ENCODE results near the gene NBPF8. TPM values are rescaled to one million over a fixed set of nuclear protein-coding genes. Genes with fewer than 3 reads are reported as not detected.
"Not testable (repeated sequence)": the region's sequence is repeated elsewhere in the genome, so short reads cannot be mapped to it uniquely, and the experiment has no call there.

Gene NBPF8
- 1 to 10 TPM; 5.2 to 9.4 TPM for polyA plus RNA-seq

GRCh38 chr1:120414911-120415480, at the start of gene NBPF8:
Gene NBPF8 (plus strand): TSS chr1:120415035. CDS start chr1:120436523, 21,488 bp downstream.
- WGBS, 2 donors, result 0% methylated on average over 16 to 50 of the region's 64 CpGs
- H3K4me3 ChIP-seq (ENCODE audit: low read depth in 1 of 2, low read length in 2 of 2), result peak within 1 kb of the TSS; percentile 44 to 57
- H3K27me3 ChIP-seq (ENCODE audit: control insufficient read depth in 1 of 2, insufficient read depth in 2 of 2, low read length in 2 of 2); H3K36me3 ChIP-seq (ENCODE audit: control insufficient read depth in 2 of 2, insufficient read depth in 2 of 2, low read length in 1 of 2); H3K4me1 ChIP-seq (ENCODE audit: control insufficient read depth in 2 of 2, insufficient read depth in 2 of 2, low read length in 1 of 2); H3K9me3 ChIP-seq (ENCODE audit: control insufficient read depth in 2 of 2, insufficient read depth in 1 of 2, low read depth in 1 of 2, low read length in 1 of 2): not testable (repeated sequence)
- H3K27ac ChIP-seq (ENCODE audit: low read depth in 2 of 2, low read length in 1 of 2), result peak within 1 kb of the TSS in 1 of 2 donors; percentile 31

GRCh38 chr1:120367709-120368108, 47.1 kb upstream of the NBPF8 start:
- H3K27me3 ChIP-seq (ENCODE audit: control insufficient read depth in 1 of 2, insufficient read depth in 2 of 2, low read length in 2 of 2); H3K4me1 ChIP-seq (ENCODE audit: control insufficient read depth in 2 of 2, insufficient read depth in 2 of 2, low read length in 1 of 2); H3K27ac ChIP-seq (ENCODE audit: low read depth in 2 of 2, low read length in 1 of 2); H3K4me3 ChIP-seq (ENCODE audit: low read depth in 1 of 2, low read length in 2 of 2); H3K9me3 ChIP-seq (ENCODE audit: control insufficient read depth in 2 of 2, insufficient read depth in 1 of 2, low read depth in 1 of 2, low read length in 1 of 2); H3K36me3 ChIP-seq (ENCODE audit: control insufficient read depth in 2 of 2, insufficient read depth in 2 of 2, low read length in 1 of 2): not testable (repeated sequence)
- WGBS, 2 donors, result 85 to 96% methylated on average over 5 to 6 of the region's 6 CpGs

- H3K4me1 ChIP-seq (ENCODE audit: control insufficient read depth in 2 of 2, insufficient read depth in 2 of 2, low read length in 1 of 2); H3K36me3 ChIP-seq (ENCODE audit: control insufficient read depth in 2 of 2, insufficient read depth in 2 of 2, low read length in 1 of 2); H3K9me3 ChIP-seq (ENCODE audit: control insufficient read depth in 2 of 2, insufficient read depth in 1 of 2, low read depth in 1 of 2, low read length in 1 of 2); H3K27me3 ChIP-seq (ENCODE audit: control insufficient read depth in 1 of 2, insufficient read depth in 2 of 2, low read length in 2 of 2); H3K27ac ChIP-seq (ENCODE audit: low read depth in 2 of 2, low read length in 1 of 2); H3K4me3 ChIP-seq (ENCODE audit: low read depth in 1 of 2, low read length in 2 of 2): not testable (repeated sequence)
- 67 to 75% methylated on average over 4 to 5 of the region's 5 CpGs for WGBS, 2 donors
Measured at GRCh38 chr1:120386651-120387050, 28.2 kb upstream of the NBPF8 start.

DNA sequence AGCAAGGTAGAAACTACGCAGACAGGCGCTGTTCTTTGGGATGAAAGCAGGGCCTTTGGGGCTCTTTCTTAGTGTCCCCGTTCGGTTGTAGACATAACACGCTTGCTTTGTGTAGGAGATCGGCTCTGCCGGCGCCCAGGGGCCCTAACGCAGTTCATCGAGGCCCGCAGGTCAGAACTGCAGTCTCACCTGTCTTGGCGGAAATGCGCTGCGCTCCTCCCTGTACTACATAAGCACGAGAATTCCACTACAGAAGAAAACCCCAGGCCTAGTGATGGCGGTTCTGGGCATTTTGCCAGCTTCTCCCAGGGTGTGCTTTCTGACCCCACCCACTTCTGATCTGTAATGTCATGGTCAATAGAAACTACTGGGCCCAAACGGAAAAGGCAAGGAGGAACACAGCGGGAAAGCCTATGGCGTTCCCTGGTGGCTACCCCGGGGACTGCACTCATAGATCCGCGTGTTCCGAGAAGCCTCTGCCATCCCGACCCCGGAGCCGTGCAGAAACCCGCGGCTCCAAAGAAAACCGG, 26.2 kb upstream of the NBPF8 start:
- H3K4me3 ChIP-seq (ENCODE audit: low read depth in 1 of 2, low read length in 2 of 2); H3K4me1 ChIP-seq (ENCODE audit: control insufficient read depth in 2 of 2, insufficient read depth in 2 of 2, low read length in 1 of 2); H3K27ac ChIP-seq (ENCODE audit: low read depth in 2 of 2, low read length in 1 of 2); H3K36me3 ChIP-seq (ENCODE audit: control insufficient read depth in 2 of 2, insufficient read depth in 2 of 2, low read length in 1 of 2); H3K9me3 ChIP-seq (ENCODE audit: control insufficient read depth in 2 of 2, insufficient read depth in 1 of 2, low read depth in 1 of 2, low read length in 1 of 2); H3K27me3 ChIP-seq (ENCODE audit: control insufficient read depth in 1 of 2, insufficient read depth in 2 of 2, low read length in 2 of 2): not testable (repeated sequence)
- WGBS, 2 donors, result 12 to 20% methylated on average over 11 to 17 of the region's 29 CpGs

DNA sequence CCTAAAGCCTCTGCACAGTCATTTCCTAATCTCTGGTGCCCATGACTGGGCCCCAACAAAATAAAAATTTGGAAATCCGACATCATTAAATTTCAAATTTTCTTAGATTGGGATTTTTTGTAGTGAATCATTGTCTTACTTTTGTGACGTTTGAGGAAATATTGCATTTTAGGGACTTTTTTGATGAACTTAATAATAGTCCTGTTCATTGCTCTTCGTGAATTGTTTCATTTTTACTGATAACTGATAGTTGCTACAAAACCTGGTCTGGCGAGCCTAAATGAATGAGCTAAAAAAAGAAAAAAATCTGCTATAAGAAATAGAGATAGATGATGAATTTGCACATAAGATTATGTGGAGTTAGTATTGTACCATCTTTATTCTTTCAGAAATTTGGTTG, 23.5 kb upstream of the NBPF8 start:
- 75 to 83% methylated on average over 4 of the region's 4 CpGs for WGBS, 2 donors

DNA sequence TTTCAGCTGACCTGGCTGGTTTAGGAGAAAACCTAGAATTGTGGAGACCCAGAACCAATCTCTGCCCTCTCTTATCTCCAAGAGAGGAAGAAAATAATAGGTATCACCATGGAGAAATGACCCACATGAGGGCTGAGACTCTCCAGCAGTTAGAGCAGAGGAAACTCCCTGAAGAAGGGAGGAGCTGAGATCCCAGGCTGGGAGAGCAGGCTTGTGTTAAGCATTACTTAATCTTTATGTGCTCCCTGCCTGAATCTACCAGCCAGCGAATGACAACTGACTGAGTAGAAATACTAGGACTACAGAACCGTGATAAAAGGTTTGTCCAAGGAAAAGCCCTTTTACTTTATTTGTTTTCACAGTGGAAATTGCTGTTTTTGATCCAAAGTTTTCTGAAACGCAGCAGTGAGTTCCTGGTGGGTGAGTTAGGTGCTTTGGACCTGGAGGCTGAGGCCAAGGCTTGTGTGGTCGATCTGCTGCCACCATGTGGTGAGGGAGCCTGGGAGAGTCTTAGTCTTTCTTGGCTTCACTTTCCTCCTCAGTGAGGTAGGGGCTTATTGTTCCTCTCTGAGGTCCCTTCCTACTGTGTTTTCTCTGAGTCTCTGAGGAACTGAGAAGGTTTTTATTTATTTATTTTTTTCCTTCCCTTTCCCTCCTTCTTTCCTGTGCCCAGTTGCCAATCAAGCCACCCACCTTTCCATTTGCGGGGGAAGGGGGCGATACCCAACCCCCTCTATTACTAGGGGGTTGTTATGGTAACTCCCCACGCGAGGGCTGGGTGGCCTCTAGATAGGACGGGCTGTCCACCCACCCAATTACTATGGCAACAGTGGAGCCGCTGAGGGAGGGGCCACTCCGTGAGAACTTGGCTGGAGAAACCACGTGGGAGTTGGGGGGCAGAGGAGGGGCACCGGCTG, 21.3 kb upstream of the NBPF8 start:
- WGBS, 2 donors, result 22 to 26% methylated on average over 5 to 7 of the region's 13 CpGs
- not testable (repeated sequence) for H3K27me3 ChIP-seq (ENCODE audit: control insufficient read depth in 1 of 2, insufficient read depth in 2 of 2, low read length in 2 of 2); H3K4me3 ChIP-seq (ENCODE audit: low read depth in 1 of 2, low read length in 2 of 2); H3K9me3 ChIP-seq (ENCODE audit: control insufficient read depth in 2 of 2, insufficient read depth in 1 of 2, low read depth in 1 of 2, low read length in 1 of 2); H3K4me1 ChIP-seq (ENCODE audit: control insufficient read depth in 2 of 2, insufficient read depth in 2 of 2, low read length in 1 of 2); H3K27ac ChIP-seq (ENCODE audit: low read depth in 2 of 2, low read length in 1 of 2); H3K36me3 ChIP-seq (ENCODE audit: control insufficient read depth in 2 of 2, insufficient read depth in 2 of 2, low read length in 1 of 2)

More for the DNA sequence above, 23.5 kb upstream of the NBPF8 start:
- H3K27ac ChIP-seq (ENCODE audit: low read depth in 2 of 2, low read length in 1 of 2); H3K4me3 ChIP-seq (ENCODE audit: low read depth in 1 of 2, low read length in 2 of 2); H3K27me3 ChIP-seq (ENCODE audit: control insufficient read depth in 1 of 2, insufficient read depth in 2 of 2, low read length in 2 of 2); H3K36me3 ChIP-seq (ENCODE audit: control insufficient read depth in 2 of 2, insufficient read depth in 2 of 2, low read length in 1 of 2); H3K9me3 ChIP-seq (ENCODE audit: control insufficient read depth in 2 of 2, insufficient read depth in 1 of 2, low read depth in 1 of 2, low read length in 1 of 2); H3K4me1 ChIP-seq (ENCODE audit: control insufficient read depth in 2 of 2, insufficient read depth in 2 of 2, low read length in 1 of 2): not testable (repeated sequence)

DNA sequence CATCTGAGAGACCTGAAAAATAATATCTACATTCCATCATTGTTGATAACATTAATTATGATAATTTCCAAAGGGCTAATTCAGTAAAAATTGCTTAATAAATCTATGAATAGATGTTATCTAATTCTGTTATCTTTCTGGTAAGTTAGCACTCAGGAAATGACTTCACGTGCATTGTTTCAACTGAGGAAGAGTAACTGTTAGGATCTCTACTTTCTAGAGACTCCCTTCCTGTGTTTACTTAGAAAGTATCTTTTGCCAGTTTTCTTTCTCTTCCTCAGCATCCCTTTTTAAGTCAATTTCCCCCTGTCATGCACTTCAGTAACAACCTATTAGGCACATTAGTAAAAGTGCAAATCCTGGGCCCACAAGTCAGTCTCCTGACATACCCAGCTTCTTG, 9.5 kb upstream of the NBPF8 start:
- not testable (repeated sequence) for H3K36me3 ChIP-seq (ENCODE audit: control insufficient read depth in 2 of 2, insufficient read depth in 2 of 2, low read length in 1 of 2); H3K27ac ChIP-seq (ENCODE audit: low read depth in 2 of 2, low read length in 1 of 2); H3K4me1 ChIP-seq (ENCODE audit: control insufficient read depth in 2 of 2, insufficient read depth in 2 of 2, low read length in 1 of 2); H3K27me3 ChIP-seq (ENCODE audit: control insufficient read depth in 1 of 2, insufficient read depth in 2 of 2, low read length in 2 of 2); H3K9me3 ChIP-seq (ENCODE audit: control insufficient read depth in 2 of 2, insufficient read depth in 1 of 2, low read depth in 1 of 2, low read length in 1 of 2); H3K4me3 ChIP-seq (ENCODE audit: low read depth in 1 of 2, low read length in 2 of 2)
- no CpG with 5 or more reads among the region's 1 CpG for WGBS, 2 donors

DNA sequence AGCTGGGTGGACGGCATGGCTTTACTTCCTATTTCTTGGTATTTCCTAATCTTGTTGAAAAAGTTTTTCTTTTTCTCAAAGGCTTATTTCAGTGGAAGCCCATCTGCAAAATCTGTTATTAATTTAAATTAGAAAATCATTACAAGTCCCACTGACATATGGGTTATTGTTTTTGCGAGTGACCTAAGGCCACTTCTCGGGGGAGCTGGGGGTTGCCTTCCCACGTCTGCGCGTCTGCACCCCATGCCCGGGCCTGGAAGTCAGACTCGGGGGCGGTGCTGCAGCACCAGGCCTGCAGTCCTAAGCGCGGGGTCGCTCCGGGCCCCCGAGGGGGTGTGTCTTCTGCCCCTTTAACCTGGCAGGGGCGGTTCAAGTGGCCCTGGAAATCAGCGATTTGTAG, 384 bp upstream of the NBPF8 start:
- H3K4me1 ChIP-seq (ENCODE audit: control insufficient read depth in 2 of 2, insufficient read depth in 2 of 2, low read length in 1 of 2); H3K27ac ChIP-seq (ENCODE audit: low read depth in 2 of 2, low read length in 1 of 2); H3K27me3 ChIP-seq (ENCODE audit: control insufficient read depth in 1 of 2, insufficient read depth in 2 of 2, low read length in 2 of 2); H3K9me3 ChIP-seq (ENCODE audit: control insufficient read depth in 2 of 2, insufficient read depth in 1 of 2, low read depth in 1 of 2, low read length in 1 of 2); H3K36me3 ChIP-seq (ENCODE audit: control insufficient read depth in 2 of 2, insufficient read depth in 2 of 2, low read length in 1 of 2): not testable (repeated sequence)
- H3K4me3 ChIP-seq (ENCODE audit: low read depth in 1 of 2, low read length in 2 of 2), result peak overlapping the region in 1 of 2 donors; percentile 44
- 3 to 10% methylated on average over 6 to 7 of the region's 16 CpGs for WGBS, 2 donors

GRCh38 chr1:120415492-120415961, 692 bp downstream of the NBPF8 start:
- not testable (repeated sequence) for H3K9me3 ChIP-seq (ENCODE audit: control insufficient read depth in 2 of 2, insufficient read depth in 1 of 2, low read depth in 1 of 2, low read length in 1 of 2); H3K36me3 ChIP-seq (ENCODE audit: control insufficient read depth in 2 of 2, insufficient read depth in 2 of 2, low read length in 1 of 2); H3K4me1 ChIP-seq (ENCODE audit: control insufficient read depth in 2 of 2, insufficient read depth in 2 of 2, low read length in 1 of 2); H3K27me3 ChIP-seq (ENCODE audit: control insufficient read depth in 1 of 2, insufficient read depth in 2 of 2, low read length in 2 of 2)
- peak overlapping the region in 1 of 2 donors; percentile 13 for H3K27ac ChIP-seq (ENCODE audit: low read depth in 2 of 2, low read length in 1 of 2)
- 2 to 3% methylated on average over 15 to 19 of the region's 23 CpGs for WGBS, 2 donors
- H3K4me3 ChIP-seq (ENCODE audit: low read depth in 1 of 2, low read length in 2 of 2), result peak overlapping the region; percentile 41 to 44

Measured in esophagus (tissue), 2 donors.